ENCODE results near the gene FBLN2. TPM values are rescaled to one million over a fixed set of nuclear protein-coding genes. Genes with fewer than 3 reads are reported as not detected.

The FBLN2 gene
- total and polyA plus RNA-seq, 7 donors = 12.8 to 59.4 (median 24.9) TPM

DNA sequence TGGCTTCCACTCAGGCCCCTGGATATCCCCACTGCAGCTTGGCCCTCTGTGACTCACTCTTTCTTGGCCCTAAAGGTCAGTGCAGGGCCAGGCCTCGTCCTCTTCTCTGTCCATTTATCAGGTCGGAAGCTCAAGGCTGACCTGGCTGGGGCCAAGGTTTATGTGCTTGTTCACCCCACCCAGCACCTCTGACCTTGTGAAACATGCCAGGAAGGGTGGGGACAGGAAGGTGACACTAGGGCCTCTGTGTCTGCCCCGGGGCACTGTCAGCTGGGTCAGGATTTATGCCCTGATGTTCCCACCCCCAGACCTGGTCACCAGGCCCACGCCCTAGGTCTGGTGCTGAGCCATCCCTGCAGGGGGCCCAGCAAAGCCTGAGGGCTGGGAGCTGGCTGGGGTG lies 103.8 kb downstream of the FBLN2 start:
- 80 to 87% (median 80%) methylated on average over 4 of the region's 4 CpGs for WGBS, 3 donors
- no peak for TF ChIP-seq CTCF (IDR thresholded peaks at IDR 0.05)
- no peaks in the 10 kb centered on the region for H3K9me3 ChIP-seq
- H3K36me3 ChIP-seq (ENCODE audit: insufficient read depth in 1 of 2, low read depth in 1 of 2) = no peaks in the 10 kb centered on the region
- no peak overlapping the region for H3K27ac ChIP-seq
- H3K4me1 ChIP-seq = peaks cover 1% of the 10 kb centered on the region
- intact Hi-C loops (cut with DNase I) = loop anchor here in 1 of 2 donors (5.0 kb wide), 1 partner anchor 435 kb away; no protein-coding TSS in a partner anchor
- peak in 1 of 2 donors; percentile 10 for DNase-seq
- ATAC-seq = no peak
- H3K27me3 ChIP-seq (ENCODE audit: insufficient read depth in 3 of 3, low read length in 2 of 3) = peaks cover 0 to 35% (median 8%) of the 10 kb centered on the region in 3 donors
- H3K4me3 ChIP-seq = no peak overlapping the region

DNA sequence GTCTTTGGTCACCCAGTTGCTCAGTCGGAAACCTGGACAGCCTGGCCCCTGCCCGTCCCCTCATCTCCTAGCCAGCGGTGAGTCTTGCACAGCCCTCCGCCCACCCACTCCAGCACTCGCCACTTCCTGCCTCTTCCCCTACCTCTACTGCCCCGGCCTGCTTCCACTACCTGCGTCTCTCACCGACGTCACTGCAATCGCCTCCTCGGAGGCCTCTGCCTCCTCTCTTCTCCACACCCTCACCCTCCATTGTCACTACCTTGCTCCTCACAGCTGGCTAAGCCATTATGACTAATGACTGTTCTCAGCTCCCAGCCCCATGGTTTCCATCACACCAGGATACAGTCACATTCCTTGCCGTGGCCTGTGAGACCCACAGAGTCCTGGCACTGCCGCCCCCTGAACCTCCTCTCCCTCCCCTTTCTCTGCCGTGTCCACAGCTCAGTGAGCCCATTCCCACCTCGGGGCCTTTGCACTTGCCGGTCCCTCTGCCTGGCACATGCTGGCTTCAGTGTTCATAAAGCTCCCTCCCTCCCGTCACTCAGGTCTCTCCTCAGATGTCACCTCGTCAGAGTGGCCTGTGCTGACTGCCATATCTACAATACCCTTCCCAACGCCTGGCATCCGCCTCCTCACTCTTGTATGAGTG lies 104.8 kb downstream of the FBLN2 start:
- TF ChIP-seq CTCF (IDR thresholded peaks at IDR 0.05) = no peak
- Histone ChIP-seq H3K27me3 (ENCODE audit: insufficient read depth in 3 of 3, low read length in 2 of 3) (peaks cover 0 to 30% (median 11%) of the 10 kb centered on the region in 3 donors), H3K9me3 (no peaks in the 10 kb centered on the region), H3K36me3 (ENCODE audit: insufficient read depth in 1 of 2, low read depth in 1 of 2) (no peaks in the 10 kb centered on the region), H3K27ac (no peak overlapping the region), H3K4me1 (no peaks in the 10 kb centered on the region), H3K4me3 (no peak overlapping the region)
- intact Hi-C loops (cut with DNase I) = loop anchor here in 1 of 2 donors (5.0 kb wide), 1 partner anchor 436 kb away; no protein-coding TSS in a partner anchor
- DNase-seq (peak in 1 of 2 donors; percentile 1), ATAC-seq (no peak)
- WGBS, 3 donors = 80 to 88% (median 84%) methylated on average over 20 of the region's 20 CpGs

- 70 to 73% (median 70%) methylated on average over 15 of the region's 15 CpGs for WGBS, 3 donors
- ATAC-seq = no peak
- Histone ChIP-seq H3K36me3 (ENCODE audit: insufficient read depth in 1 of 2, low read depth in 1 of 2) (no peaks in the 10 kb centered on the region), H3K27me3 (ENCODE audit: insufficient read depth in 3 of 3, low read length in 2 of 3) (peaks cover 0 to 30% (median 11%) of the 10 kb centered on the region in 3 donors), H3K4me3 (no peak overlapping the region), H3K4me1 (no peaks in the 10 kb centered on the region), H3K27ac (no peak overlapping the region), H3K9me3 (no peaks in the 10 kb centered on the region)
- peak in 1 of 2 donors; percentile 4 for DNase-seq
- no peak for TF ChIP-seq CTCF (IDR thresholded peaks at IDR 0.05)
- intact Hi-C loops (cut with DNase I) = loop anchor here in 1 of 2 donors (5.0 kb wide), 1 partner anchor 437 kb away; no protein-coding TSS in a partner anchor
Measured at GRCh38 chr3:13654330-13655060, 105.6 kb downstream of the FBLN2 start.

- H3K36me3 ChIP-seq (ENCODE audit: insufficient read depth in 1 of 2, low read depth in 1 of 2) = no peaks in the 10 kb centered on the region
- ATAC-seq (peak in 2 of 4 donors; percentile 40 to 47), DNase-seq (peak in 1 of 2 donors; percentile 60)
- H3K4me1 ChIP-seq = no peaks in the 10 kb centered on the region
- H3K27ac ChIP-seq = no peak overlapping the region
- peaks cover 0 to 30% (median 11%) of the 10 kb centered on the region in 3 donors for H3K27me3 ChIP-seq (ENCODE audit: insufficient read depth in 3 of 3, low read length in 2 of 3)
- WGBS, 3 donors = 9 to 13% (median 12%) methylated on average over 42 to 70 of the region's 70 CpGs
- H3K9me3 ChIP-seq = no peaks in the 10 kb centered on the region
- intact Hi-C loops (cut with DNase I) = no loop called here
- TF ChIP-seq CTCF (IDR thresholded peaks at IDR 0.05) = peak; percentile 49
- H3K4me3 ChIP-seq = peak overlapping the region; percentile 40
Measured at GRCh38 chr3:13655061-13655913, 106.4 kb downstream of the FBLN2 start.
